ENCODE data around the gene KCNQ1.
A peak's percentile ranks its signal among the peaks of the same experiment; 100 is the strongest.

The KCNQ1 gene

GRCh38 chr11:2796508-2797113, 351.8 kb downstream of the KCNQ1 start:
- no peak for DNase-seq (ENCODE audit: low spot score)

- no peak for DNase-seq (ENCODE audit: low spot score)
Observed at GRCh38 chr11:2797121-2797711, 352.4 kb downstream of the KCNQ1 start.

GRCh38 chr11:2797741-2798361, 353.0 kb downstream of the KCNQ1 start:
- no peak for DNase-seq (ENCODE audit: low spot score)

GRCh38 chr11:2798951-2799761, 354.3 kb downstream of the KCNQ1 start:
- DNase-seq (ENCODE audit: low spot score): no peak

GRCh38 chr11:2799881-2800654, 355.3 kb downstream of the KCNQ1 start:
- no peak for DNase-seq (ENCODE audit: low spot score)

GRCh38 chr11:2800655-2801531, 356.1 kb downstream of the KCNQ1 start:
- no peak for DNase-seq (ENCODE audit: low spot score)

GRCh38 chr11:2801711-2802388, 357.0 kb downstream of the KCNQ1 start:
- DNase-seq (ENCODE audit: low spot score): no peak

GRCh38 chr11:2802389-2803185, 357.8 kb downstream of the KCNQ1 start:
- DNase-seq (ENCODE audit: low spot score): no peak

- DNase-seq (ENCODE audit: low spot score): no peak
Observed at GRCh38 chr11:2803186-2804091, 358.6 kb downstream of the KCNQ1 start.

- no peak for DNase-seq (ENCODE audit: low spot score)
Observed at GRCh38 chr11:2804189-2804588, 359.4 kb downstream of the KCNQ1 start.

- no peak for DNase-seq (ENCODE audit: low spot score)
Observed at GRCh38 chr11:2804701-2805387, 360.0 kb downstream of the KCNQ1 start.

GRCh38 chr11:2805388-2806056, 360.7 kb downstream of the KCNQ1 start:
- DNase-seq (ENCODE audit: low spot score): no peak

GRCh38 chr11:2806351-2807024, 361.7 kb downstream of the KCNQ1 start:
- no peak for DNase-seq (ENCODE audit: low spot score)

- DNase-seq (ENCODE audit: low spot score): peak; percentile 48
Observed at GRCh38 chr11:2807025-2807681, 362.3 kb downstream of the KCNQ1 start.

GRCh38 chr11:2807801-2808241, 363.0 kb downstream of the KCNQ1 start:
- no peak for DNase-seq (ENCODE audit: low spot score)
